ENCODE measurements around the gene FMR1.

Gene FMR1

DNA sequence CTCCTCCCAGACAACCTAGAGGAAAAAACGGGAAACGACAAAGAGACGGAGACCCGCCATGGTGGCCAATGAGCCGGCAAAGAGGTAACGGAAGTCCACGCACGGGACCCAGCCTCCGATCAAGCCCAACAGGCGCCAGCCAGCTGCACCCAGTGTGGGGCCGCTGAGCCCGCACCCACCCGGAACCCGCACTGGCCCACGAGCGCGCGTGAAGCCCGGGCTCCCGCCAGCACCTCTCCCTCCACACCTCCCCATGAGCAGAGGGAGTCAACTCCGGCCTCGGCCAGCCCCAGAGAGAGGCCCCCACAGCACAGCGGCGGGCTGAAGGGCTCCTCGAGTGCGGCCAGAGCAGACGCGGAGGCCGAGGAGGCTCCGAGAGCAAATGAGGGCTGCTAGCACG is 14.6 kb upstream of the FMR1 start:
- H3K79me2 ChIP-seq (ENCODE audit: insufficient read depth, low read length), result no peaks in the 10 kb centered on the region
- no peaks in the 10 kb centered on the region for H3K27me3 ChIP-seq (ENCODE audit: low read length)
- H2AFZ ChIP-seq (ENCODE audit: low read depth, low read length, severe bottlenecking), result no peak overlapping the region
- TF ChIP-seq EZH2phosphoT487 (conservative IDR thresholded peaks at IDR 0.05; ENCODE audit: low read length), result no peak
- TF ChIP-seq, protein P1, sequence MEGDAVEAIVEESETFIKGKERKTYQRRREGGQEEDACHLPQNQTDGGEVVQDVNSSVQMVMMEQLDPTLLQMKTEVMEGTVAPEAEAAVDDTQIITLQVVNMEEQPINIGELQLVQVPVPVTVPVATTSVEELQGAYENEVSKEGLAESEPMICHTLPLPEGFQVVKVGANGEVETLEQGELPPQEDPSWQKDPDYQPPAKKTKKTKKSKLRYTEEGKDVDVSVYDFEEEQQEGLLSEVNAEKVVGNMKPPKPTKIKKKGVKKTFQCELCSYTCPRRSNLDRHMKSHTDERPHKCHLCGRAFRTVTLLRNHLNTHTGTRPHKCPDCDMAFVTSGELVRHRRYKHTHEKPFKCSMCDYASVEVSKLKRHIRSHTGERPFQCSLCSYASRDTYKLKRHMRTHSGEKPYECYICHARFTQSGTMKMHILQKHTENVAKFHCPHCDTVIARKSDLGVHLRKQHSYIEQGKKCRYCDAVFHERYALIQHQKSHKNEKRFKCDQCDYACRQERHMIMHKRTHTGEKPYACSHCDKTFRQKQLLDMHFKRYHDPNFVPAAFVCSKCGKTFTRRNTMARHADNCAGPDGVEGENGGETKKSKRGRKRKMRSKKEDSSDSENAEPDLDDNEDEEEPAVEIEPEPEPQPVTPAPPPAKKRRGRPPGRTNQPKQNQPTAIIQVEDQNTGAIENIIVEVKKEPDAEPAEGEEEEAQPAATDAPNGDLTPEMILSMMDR (IDR thresholded peaks at IDR 0.05; ENCODE audit: insufficient read depth, low read length, poor library complexity, severe bottlenecking), result no peak
- H3K9me3 ChIP-seq (ENCODE audit: insufficient read depth, low read length), result no peaks in the 10 kb centered on the region
- no peak overlapping the region for H3K4me3 ChIP-seq (ENCODE audit: insufficient read depth, low read length, poor library complexity, severe bottlenecking)
- H4K20me1 ChIP-seq (ENCODE audit: low read depth, low read length), result no peaks in the 10 kb centered on the region
- H3K36me3 ChIP-seq (ENCODE audit: low read length), result no peaks in the 10 kb centered on the region
- no peaks in the 10 kb centered on the region for H3F3A ChIP-seq (ENCODE audit: insufficient read depth)
- no peak overlapping the region for H3K27ac ChIP-seq (ENCODE audit: low read depth, low read length)
- H3K9ac ChIP-seq (ENCODE audit: low read length), result no peak overlapping the region
- no peak overlapping the region for H3K4me2 ChIP-seq (ENCODE audit: low read depth, low read length, poor library complexity, severe bottlenecking)
- no peaks in the 10 kb centered on the region for H3K9me2 ChIP-seq (replicated peaks; ENCODE audit: insufficient read depth, low read length)

- Histone ChIP-seq H4K20me1 (ENCODE audit: low read depth, low read length) (no peaks in the 10 kb centered on the region), H2AFZ (ENCODE audit: low read depth, low read length, severe bottlenecking) (no peak overlapping the region), H3K36me3 (ENCODE audit: low read length) (no peaks in the 10 kb centered on the region), H3K27me3 (ENCODE audit: low read length) (no peaks in the 10 kb centered on the region), H3K4me3 (ENCODE audit: insufficient read depth, low read length, poor library complexity, severe bottlenecking) (no peak overlapping the region), H3K9me2 (replicated peaks; ENCODE audit: insufficient read depth, low read length) (no peaks in the 10 kb centered on the region), H3K9me3 (ENCODE audit: insufficient read depth, low read length) (no peaks in the 10 kb centered on the region), H3K27ac (ENCODE audit: low read depth, low read length) (no peak overlapping the region), H3K4me2 (ENCODE audit: low read depth, low read length, poor library complexity, severe bottlenecking) (no peak overlapping the region), H3K79me2 (ENCODE audit: insufficient read depth, low read length) (no peaks in the 10 kb centered on the region), H3K9ac (ENCODE audit: low read length) (no peak overlapping the region), H3F3A (ENCODE audit: insufficient read depth) (no peaks in the 10 kb centered on the region)
- no peak for TF ChIP-seq EZH2phosphoT487 (conservative IDR thresholded peaks at IDR 0.05; ENCODE audit: low read length)
- TF ChIP-seq, protein P1 (IDR thresholded peaks at IDR 0.05; ENCODE audit: insufficient read depth, low read length, poor library complexity, severe bottlenecking), result no peak
Observed at GRCh38 chrX:147898951-147899350, 12.8 kb upstream of the FMR1 start.

- Histone ChIP-seq H3K4me3 (ENCODE audit: insufficient read depth, low read length, poor library complexity, severe bottlenecking) (no peak overlapping the region), H3K79me2 (ENCODE audit: insufficient read depth, low read length) (no peaks in the 10 kb centered on the region), H3K36me3 (ENCODE audit: low read length) (no peaks in the 10 kb centered on the region), H3K9me2 (replicated peaks; ENCODE audit: insufficient read depth, low read length) (no peaks in the 10 kb centered on the region), H2AFZ (ENCODE audit: low read depth, low read length, severe bottlenecking) (no peak overlapping the region), H3F3A (ENCODE audit: insufficient read depth) (no peaks in the 10 kb centered on the region), H3K27me3 (ENCODE audit: low read length) (no peaks in the 10 kb centered on the region), H4K20me1 (ENCODE audit: low read depth, low read length) (no peaks in the 10 kb centered on the region), H3K9ac (ENCODE audit: low read length) (no peak overlapping the region), H3K27ac (ENCODE audit: low read depth, low read length) (no peak overlapping the region), H3K9me3 (ENCODE audit: insufficient read depth, low read length) (no peaks in the 10 kb centered on the region), H3K4me2 (ENCODE audit: low read depth, low read length, poor library complexity, severe bottlenecking) (no peak overlapping the region)
- TF ChIP-seq, protein P1 (IDR thresholded peaks at IDR 0.05; ENCODE audit: insufficient read depth, low read length, poor library complexity, severe bottlenecking), result no peak
- TF ChIP-seq EZH2phosphoT487 (conservative IDR thresholded peaks at IDR 0.05; ENCODE audit: low read length), result no peak
Observed at GRCh38 chrX:147899379-147900114, 12.2 kb upstream of the FMR1 start.

Measured in SU-DHL-6 (cell line).